ENCODE data around the gene BRCA2.
A peak's percentile ranks its signal among the peaks of the same experiment; 100 is the strongest.
"Not testable (repeated sequence)": the region's sequence is repeated elsewhere in the genome, so short reads cannot be mapped to it uniquely, and the experiment has no call there.

Gene BRCA2

GRCh38 chr13:32310134-32310706 lies 5.1 kb upstream of the BRCA2 start:
- peak; percentile 45 to 58 for DNase-seq

- no peak for DNase-seq
Measured at GRCh38 chr13:32311188-32311897, 4.0 kb upstream of the BRCA2 start.

GRCh38 chr13:32314271-32315237 lies 754 bp upstream of the BRCA2 start:
- DNase-seq, result peak; percentile 73 to 81

GRCh38 chr13:32316028-32316339 lies 676 bp downstream of the BRCA2 start:
- no peak for DNase-seq

DNA sequence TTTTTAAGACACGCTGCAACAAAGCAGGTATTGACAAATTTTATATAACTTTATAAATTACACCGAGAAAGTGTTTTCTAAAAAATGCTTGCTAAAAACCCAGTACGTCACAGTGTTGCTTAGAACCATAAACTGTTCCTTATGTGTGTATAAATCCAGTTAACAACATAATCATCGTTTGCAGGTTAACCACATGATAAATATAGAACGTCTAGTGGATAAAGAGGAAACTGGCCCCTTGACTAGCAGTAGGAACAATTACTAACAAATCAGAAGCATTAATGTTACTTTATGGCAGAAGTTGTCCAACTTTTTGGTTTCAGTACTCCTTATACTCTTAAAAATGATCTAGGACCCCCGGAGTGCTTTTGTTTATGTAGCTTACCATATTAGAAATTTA lies 1.2 kb downstream of the BRCA2 start:
- peak; percentile 45 to 53 for DNase-seq

- peak; percentile 39 to 44 for DNase-seq
Measured at GRCh38 chr13:32317716-32318465, 2.6 kb downstream of the BRCA2 start.

- DNase-seq, result no peak
Measured at GRCh38 chr13:32320528-32320927, 5.2 kb downstream of the BRCA2 start.

- no peak for DNase-seq
Measured at GRCh38 chr13:32323912-32324311, 8.6 kb downstream of the BRCA2 start.

- DNase-seq, result no peak
Measured at GRCh38 chr13:32330441-32330840, 15.1 kb downstream of the BRCA2 start.

GRCh38 chr13:32334671-32335070 lies 19.4 kb downstream of the BRCA2 start:
- DNase-seq, result peak; percentile 29 to 34

GRCh38 chr13:32340914-32341313 lies 25.6 kb downstream of the BRCA2 start:
- DNase-seq, result peak; percentile 72 to 74

GRCh38 chr13:32347651-32348050 lies 32.3 kb downstream of the BRCA2 start:
- no peak for DNase-seq

DNA sequence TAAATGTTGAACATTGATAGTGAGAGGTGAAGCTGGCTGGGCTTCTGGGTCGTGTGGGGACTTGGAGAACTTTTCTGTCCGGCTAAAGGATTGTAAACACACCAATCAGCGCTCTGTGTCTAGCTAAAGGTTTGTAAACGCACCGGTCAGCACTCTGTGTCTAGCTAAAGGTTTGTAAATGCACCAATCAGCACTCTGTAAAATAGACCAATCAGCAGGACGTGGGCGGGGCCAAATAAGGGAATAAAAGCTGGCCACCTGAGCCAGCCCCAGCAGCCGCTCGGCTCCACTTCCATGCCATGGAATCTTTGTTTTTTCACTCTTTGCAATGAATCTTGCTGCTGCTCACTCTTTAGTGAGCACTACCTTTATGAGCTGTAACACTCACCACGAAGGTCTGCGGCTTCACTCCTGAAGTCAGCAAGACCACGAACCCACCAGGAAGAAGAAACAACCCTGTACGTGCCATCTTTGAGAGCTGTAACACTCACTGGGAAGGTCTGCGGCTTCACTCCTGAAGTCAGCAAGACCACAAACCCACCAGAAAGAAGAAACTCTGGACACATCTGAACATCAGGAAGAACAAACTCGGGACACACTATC lies 35.6 kb downstream of the BRCA2 start:
- DNase-seq, result not testable (repeated sequence)

DNA sequence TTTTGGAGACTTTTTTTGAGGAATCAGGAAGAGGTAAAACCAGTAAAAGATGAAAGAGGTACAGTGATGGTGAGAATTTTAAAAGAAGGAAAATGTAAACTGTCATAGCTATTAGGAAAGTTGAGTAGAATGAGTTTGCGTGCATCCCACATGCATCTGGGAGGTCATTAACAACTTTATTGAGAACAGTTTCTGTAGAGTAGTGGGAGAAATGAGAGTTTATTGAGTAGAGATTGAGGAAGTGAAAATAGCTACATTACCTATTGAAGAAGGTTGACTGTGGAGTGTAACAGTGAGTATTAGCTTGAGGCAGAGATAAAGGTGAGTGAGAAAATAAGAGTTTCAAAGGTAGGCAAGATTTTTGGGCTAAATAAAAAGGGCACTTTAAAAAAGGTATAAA lies 38.7 kb downstream of the BRCA2 start:
- DNase-seq, result no peak

DNA sequence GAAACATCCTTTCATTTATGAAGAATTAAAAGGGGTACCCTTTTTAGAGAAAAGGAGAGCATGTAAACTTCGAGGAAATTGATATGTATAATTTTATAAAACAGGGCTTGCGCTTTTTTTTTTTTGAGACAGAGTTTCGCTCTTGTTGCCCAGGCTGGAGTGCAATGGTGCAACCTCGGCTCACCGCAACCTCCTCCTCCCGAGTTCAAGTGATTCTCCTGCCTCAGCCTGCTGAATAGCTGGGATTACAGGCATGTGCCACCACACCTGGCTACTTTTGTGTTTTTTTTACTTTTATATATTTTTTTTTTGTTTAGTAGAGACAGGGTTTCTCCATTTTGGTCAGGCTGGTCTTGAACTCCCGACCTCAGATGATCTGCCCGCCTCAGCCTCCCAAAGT lies 40.6 kb downstream of the BRCA2 start:
- not testable (repeated sequence) for DNase-seq

- peak; percentile 90 to 94 for DNase-seq
Measured at GRCh38 chr13:32362574-32362973, 47.3 kb downstream of the BRCA2 start.

DNA sequence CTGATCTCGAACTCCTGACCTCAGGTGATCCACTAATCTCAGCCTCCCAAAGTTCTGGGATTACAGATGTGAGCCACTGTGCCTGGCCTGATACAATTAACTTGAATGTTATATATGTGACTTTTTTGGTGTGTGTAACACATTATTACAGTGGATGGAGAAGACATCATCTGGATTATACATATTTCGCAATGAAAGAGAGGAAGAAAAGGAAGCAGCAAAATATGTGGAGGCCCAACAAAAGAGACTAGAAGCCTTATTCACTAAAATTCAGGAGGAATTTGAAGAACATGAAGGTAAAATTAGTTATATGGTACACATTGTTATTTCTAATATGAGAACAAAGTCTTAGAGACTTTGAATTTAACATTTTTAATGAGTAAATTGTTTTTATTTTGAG lies 55.5 kb downstream of the BRCA2 start:
- DNase-seq, result peak in 1 of 2 experiments; percentile 34

DNA sequence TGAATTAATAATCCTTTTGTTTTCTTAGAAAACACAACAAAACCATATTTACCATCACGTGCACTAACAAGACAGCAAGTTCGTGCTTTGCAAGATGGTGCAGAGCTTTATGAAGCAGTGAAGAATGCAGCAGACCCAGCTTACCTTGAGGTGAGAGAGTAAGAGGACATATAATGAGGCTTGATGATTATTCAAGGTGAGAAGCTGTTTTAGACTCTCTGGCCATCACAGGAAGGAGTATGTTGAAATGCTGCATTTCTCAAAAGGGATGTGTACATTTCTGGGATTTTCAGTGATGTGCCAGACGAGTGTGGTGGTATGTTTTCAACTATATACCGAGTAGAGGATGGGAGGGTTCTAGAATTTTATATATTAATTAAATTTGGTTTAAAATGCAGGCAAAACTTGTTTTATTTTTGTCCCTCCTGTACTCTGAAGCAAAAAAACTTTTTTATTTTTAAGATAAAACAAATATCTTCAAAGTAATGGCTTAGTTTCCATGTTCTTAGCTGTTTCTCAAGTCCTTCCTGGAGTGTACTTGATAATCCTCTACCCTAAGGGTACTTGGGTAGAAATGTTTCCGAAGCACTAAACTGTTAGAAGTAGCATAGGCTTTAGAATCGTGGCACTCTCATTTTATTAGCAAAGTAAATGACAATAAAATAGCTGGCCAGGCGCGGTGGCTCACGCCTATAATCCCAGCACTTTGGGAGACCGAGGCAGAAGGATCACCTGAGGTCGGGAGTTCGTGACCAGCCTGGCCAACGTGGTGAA lies 61.5 kb downstream of the BRCA2 start:
- no peak for DNase-seq

DNA sequence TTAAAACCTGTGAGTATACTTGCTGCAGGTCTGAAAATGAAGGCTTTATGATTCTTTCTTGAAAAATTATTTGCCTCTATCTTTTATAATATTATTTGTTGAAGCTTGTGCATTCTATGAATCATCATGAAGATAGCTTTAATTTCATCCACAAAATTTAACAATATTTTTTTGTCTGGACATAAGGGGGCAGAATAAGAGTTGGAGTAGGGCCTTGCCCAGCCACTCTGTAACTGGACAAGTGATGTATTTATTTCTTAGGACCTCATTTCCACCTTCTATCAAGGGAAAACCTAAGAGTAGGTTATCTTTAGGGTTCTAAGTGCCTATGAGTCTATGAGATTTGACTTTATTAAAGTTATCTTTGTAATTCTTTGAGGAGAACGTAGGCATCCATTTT lies 62.7 kb downstream of the BRCA2 start:
- no peak for DNase-seq

DNA sequence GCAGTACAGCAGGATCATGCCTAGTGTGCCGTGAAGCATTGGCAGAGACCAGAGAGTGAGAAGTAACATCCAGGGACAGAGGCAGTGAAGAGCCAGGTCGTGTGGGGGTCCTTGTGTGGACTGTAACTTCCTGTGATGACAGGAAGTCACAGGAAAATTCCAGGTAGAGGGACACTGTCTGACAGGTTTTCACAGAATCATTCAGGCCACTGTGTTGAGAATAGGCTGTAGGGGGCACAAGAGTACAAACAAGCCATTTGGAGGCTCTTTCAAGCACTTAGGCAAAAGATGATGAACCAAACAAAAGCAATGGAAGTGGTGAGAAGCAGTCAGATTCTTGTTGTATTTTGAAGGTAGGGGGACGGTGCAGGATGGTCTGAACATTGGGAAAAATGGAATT lies 66.2 kb downstream of the BRCA2 start:
- DNase-seq, result peak; percentile 27 to 35

DNA sequence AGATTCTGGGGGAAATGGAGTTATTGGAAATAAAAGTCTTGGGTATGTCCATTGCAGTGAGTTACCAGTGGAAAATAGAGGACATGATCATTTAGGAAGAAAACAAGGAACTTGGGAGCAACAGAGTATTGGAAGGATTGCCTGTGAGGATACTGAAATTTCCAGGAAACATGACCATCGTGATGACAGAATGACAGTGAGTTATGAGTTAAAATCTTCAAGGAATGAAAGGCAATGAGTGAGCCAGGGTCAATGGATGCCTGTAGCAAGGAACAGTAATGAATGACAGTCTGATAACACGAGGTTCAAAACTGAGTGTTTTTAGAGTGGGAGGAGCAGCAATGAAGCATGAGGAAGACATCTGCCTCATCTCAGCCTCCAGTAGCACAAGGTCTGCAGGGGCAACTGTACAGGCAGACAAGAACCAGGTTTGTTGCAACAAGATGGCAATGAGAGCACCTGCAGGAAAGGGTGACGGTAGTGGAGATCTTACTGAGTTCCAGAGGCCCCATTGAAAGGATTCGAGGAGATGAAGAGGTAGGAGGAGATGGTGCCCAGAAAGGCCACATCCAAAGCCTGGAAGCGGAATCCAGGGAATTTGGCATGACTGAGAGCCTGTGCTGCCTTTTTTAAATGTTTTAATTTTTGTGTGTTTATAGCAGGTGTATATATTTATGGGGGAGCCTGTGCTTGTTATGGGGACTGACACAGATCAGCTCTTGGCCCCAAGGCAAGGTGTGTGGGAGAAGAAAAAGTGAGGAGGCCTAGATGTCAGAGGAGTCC lies 68.7 kb downstream of the BRCA2 start:
- no peak for DNase-seq

Data from AML-193 (cell line).